Mucosa of descending colon (tissue), 3 donors: ENCODE results near the gene PATL2. TPM values are rescaled to one million over a fixed set of nuclear protein-coding genes. Genes with fewer than 3 reads are reported as not detected.
"Not testable (repeated sequence)": the region's sequence is repeated elsewhere in the genome, so short reads cannot be mapped to it uniquely, and the experiment has no call there.

Experiments used
- ATAC-seq: fragments of 200-7000 bp; cut with Tn5 transposase; one replicate; pipeline ENCODE4 v1.9.1; 2020; ENCODE audit warnings: mild to moderate bottlenecking, moderate library complexity
- DNase-seq, 3 donors: peaks; one replicate each; pipeline ENCODE4 v3.0.0-alpha.2; 2020
- H3K36me3 ChIP-seq: fragments of 200-600 bp; one replicate; pipeline ENCODE4 v1.8.0; 2021; ENCODE audit warnings: low read depth, mild to moderate bottlenecking
- H3K4me1 ChIP-seq: fragments of 200-600 bp; one replicate; pipeline ENCODE4 v1.8.0; 2021; ENCODE audit warnings: low read depth, mild to moderate bottlenecking
- H3K4me3 ChIP-seq: fragments of 200-600 bp; one replicate; pipeline ENCODE4 v1.8.0; 2021; ENCODE audit warnings: mild to moderate bottlenecking
- H3K9me3 ChIP-seq: fragments of 200-600 bp; one replicate; pipeline ENCODE4 v1.8.0; 2021; ENCODE audit warnings: mild to moderate bottlenecking
- CTCF ChIP-seq: fragments of 200-600 bp; IDR thresholded peaks from one replicate; pipeline ENCODE4 v1.8.0; 2022; ENCODE audit warnings: antibody characterized with exemption, mild to moderate bottlenecking
- intact Hi-C, 2 donors: fragments of 100-400 bp; cut with DNase I in 1 of 2; cut with micrococcal nuclease in 1 of 2; formaldehyde crosslinking; loops; one replicate each; pipeline versions ENCODE4 v1.11.0 to v1.11.1; 2022; cut with DNase I, micrococcal nuclease
- total RNA-seq, 3 donors: library from RNA; stranded (reverse); fragmentation: NEBNext Ultra II Directional in 2 of 3; extraction: Animal tissue kit (Norgen Biotek cat#: 25700) in 2 of 3; gene quantifications; one replicate each; pipeline versions ENCODE4 v1.2.1 to v1.2.4, GENCODE V29; 2021 to 2023
- donor health status: DM: no; HTN: no; CAD: no; lungs with moderate emphysema.
- donor health status: DM: no; HTN: no; CAD: no.
- donor health status: DM: no; HTN: yes; CAD: no.

Gene PATL2
- total RNA-seq, 3 donors from 2014 or later = 3.9 to 6.4 (median 4.4) TPM

GRCh38 chr15:44636976-44637375 is 74.1 kb downstream of the PATL2 start:
- Histone ChIP-seq H3K4me3 (no peak overlapping the region), H3K9me3 (no peaks in the 10 kb centered on the region), H3K4me1 (no peaks in the 10 kb centered on the region), H3K36me3 (no peaks in the 10 kb centered on the region)
- intact Hi-C loops = no loop called here
- no peak for TF ChIP-seq CTCF
- ATAC-seq (no peak), DNase-seq (no peak)

- H3K9me3 ChIP-seq = no peaks in the 10 kb centered on the region
- no peaks in the 10 kb centered on the region for H3K4me1 ChIP-seq
- no peak for DNase-seq
- ATAC-seq = no peak
- no peak for TF ChIP-seq CTCF
- H3K36me3 ChIP-seq = peaks cover under 1% of the 10 kb centered on the region
- no peak overlapping the region for H3K4me3 ChIP-seq
- intact Hi-C loops = no loop called here
These were observed 77.5 kb downstream of the PATL2 start for GRCh38 chr15:44633603-44634002.

- H3K4me3 ChIP-seq, H3K36me3 ChIP-seq, DNase-seq, intact Hi-C loops, H3K4me1 ChIP-seq, ATAC-seq, H3K9me3 ChIP-seq: not testable (repeated sequence)
These were observed 85.8 kb downstream of the PATL2 start for GRCh38 chr15:44625286-44625685.

- ATAC-seq (no peak), DNase-seq (no peak)
- H3K9me3 ChIP-seq = no peaks in the 10 kb centered on the region
- TF ChIP-seq CTCF = no peak
- H3K36me3 ChIP-seq = no peaks in the 10 kb centered on the region
- H3K4me1 ChIP-seq = no peaks in the 10 kb centered on the region
- intact Hi-C loops = no loop called here
- no peak overlapping the region for H3K4me3 ChIP-seq
These were observed 87.9 kb downstream of the PATL2 start for GRCh38 chr15:44623178-44623577.

GRCh38 chr15:44620081-44620480 is 91.0 kb downstream of the PATL2 start:
- ATAC-seq = no peak
- Histone ChIP-seq H3K4me1 (no peaks in the 10 kb centered on the region), H3K9me3 (no peaks in the 10 kb centered on the region), H3K4me3 (no peak overlapping the region), H3K36me3 (no peaks in the 10 kb centered on the region)
- TF ChIP-seq CTCF = no peak
- intact Hi-C loops = no loop called here
- no peak for DNase-seq

- Histone ChIP-seq H3K36me3 (no peaks in the 10 kb centered on the region), H3K4me1 (no peaks in the 10 kb centered on the region), H3K9me3 (no peaks in the 10 kb centered on the region), H3K4me3 (no peak overlapping the region)
- no peak for TF ChIP-seq CTCF
- DNase-seq (no peak), ATAC-seq (no peak)
- intact Hi-C loops = no loop called here
These were observed 94.1 kb downstream of the PATL2 start for GRCh38 chr15:44616974-44617373.

Other genes starting within 250 kb of the PATL2 start
- gene EIF3J, start 174.2 kb downstream of the PATL2 start, total RNA-seq = 10 to 100 TPM; 46.0 to 76.7 (median 61.8) TPM
- 100 to 1,000 TPM in 1 of 3 donors, 10 to 100 TPM in 2; 89.9 to 135 (median 90.6) TPM for gene SPG11, start 47.7 kb downstream of the PATL2 start, total RNA-seq
- 1,000 to 10,000 TPM; 3,073 to 7,652 (median 5,579) TPM for gene B2M, start 194 bp upstream of the PATL2 start, total RNA-seq
- gene TRIM69, start 25.2 kb upstream of the PATL2 start, total RNA-seq = 10 to 100 TPM; 20.8 to 41.9 (median 21.5) TPM
- not detected for gene TERB2, start 245.4 kb upstream of the PATL2 start, total RNA-seq